Measurements from ENCODE around the gene TRAP1.

DNA sequence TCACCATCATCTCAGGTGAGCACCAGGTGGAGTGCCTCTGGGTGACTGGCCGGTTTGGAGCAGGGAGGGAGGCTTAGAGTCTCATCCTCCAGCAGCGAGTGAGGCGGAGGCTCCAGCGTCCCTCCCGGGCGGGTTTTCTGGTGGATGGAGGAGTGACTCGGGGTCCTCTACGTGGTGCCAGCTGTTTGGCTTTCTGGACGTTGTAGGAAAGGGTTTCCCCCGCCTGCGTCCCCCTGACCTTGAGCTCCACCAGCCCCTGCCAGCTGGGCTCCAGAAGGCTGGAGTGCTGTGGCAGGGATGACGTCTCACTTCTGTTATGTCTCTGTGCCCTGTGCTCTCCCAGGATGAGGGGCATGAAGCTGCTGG, 62.3 kb downstream of the TRAP1 start:
- TF ChIP-seq, protein P1, sequence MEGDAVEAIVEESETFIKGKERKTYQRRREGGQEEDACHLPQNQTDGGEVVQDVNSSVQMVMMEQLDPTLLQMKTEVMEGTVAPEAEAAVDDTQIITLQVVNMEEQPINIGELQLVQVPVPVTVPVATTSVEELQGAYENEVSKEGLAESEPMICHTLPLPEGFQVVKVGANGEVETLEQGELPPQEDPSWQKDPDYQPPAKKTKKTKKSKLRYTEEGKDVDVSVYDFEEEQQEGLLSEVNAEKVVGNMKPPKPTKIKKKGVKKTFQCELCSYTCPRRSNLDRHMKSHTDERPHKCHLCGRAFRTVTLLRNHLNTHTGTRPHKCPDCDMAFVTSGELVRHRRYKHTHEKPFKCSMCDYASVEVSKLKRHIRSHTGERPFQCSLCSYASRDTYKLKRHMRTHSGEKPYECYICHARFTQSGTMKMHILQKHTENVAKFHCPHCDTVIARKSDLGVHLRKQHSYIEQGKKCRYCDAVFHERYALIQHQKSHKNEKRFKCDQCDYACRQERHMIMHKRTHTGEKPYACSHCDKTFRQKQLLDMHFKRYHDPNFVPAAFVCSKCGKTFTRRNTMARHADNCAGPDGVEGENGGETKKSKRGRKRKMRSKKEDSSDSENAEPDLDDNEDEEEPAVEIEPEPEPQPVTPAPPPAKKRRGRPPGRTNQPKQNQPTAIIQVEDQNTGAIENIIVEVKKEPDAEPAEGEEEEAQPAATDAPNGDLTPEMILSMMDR (IDR thresholded peaks at IDR 0.05): no peak
- TF ChIP-seq POLR2A (IDR thresholded peaks at IDR 0.05): peak in 2 of 3 donors; percentile 37 to 47

Measured in body of pancreas (tissue), 4 donors.